ENCODE results near the gene ABCB11. TPM values are rescaled to one million over a fixed set of nuclear protein-coding genes. Genes with fewer than 3 reads are reported as not detected.

ABCB11 gene
- polyA plus RNA-seq, 1 donor from 2014 or later = not detected

DNA sequence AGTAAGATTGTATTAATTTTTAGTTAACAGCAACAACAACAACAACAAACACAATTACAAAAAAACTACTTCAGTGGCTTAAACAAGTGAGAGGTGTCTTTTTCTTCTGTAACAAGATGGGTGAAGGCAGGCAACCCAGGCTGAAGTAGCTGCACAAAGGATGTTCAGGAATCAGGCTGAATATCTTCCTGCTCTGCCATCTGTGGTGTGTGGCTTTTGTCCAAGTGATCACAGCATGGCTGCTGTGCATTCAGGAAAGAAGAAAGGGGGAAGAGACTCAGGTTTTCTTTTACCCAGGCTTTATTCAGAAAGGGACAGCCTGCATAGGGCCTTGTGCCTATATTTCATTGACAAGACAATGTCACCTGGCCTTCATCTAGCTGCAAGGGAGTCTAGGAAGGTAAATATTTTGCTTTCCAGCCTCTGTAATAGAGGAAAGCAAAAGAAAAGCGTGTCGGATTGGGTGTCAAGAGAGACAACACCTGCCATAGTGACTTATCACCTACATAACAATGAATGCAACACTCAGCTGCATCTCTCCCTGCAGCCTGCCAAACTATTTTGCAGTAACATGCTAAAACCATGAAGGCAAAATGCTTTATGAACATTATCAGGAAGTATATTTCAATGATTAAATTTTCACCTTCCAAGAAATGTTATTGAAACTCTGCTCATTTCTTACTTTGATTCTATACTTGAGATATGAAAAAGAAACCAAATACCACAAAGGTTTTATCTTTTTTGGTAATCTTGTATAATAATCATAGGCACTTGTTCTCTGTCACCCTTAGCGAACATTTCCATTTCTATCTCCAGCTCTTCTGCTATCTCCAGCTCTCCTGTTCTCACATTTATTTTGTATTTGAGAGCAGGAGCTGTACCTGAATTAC is 115.4 kb downstream of the ABCB11 start:
- Histone ChIP-seq H4K20me1 (ENCODE audit: insufficient read depth) (no peaks in the 10 kb centered on the region), H3K27ac (ENCODE audit: low read length) (no peak overlapping the region), H3K9ac (ENCODE audit: low read length) (no peak overlapping the region), H2AFZ (ENCODE audit: low read depth, low read length) (no peak overlapping the region), H3K4me2 (ENCODE audit: low read length) (no peak overlapping the region), H3F3A (ENCODE audit: insufficient read depth, low read length, poor library complexity, severe bottlenecking) (no peaks in the 10 kb centered on the region), H3K36me3 (ENCODE audit: insufficient read depth, low read length) (no peaks in the 10 kb centered on the region), H3K4me3 (ENCODE audit: low read length) (no peak overlapping the region), H3K79me2 (replicated peaks; ENCODE audit: insufficient read depth, low read length) (no peaks in the 10 kb centered on the region), H3K9me2 (ENCODE audit: insufficient read depth, low read length) (no peaks in the 10 kb centered on the region), H3K9me3 (ENCODE audit: low read length) (peaks cover 3% of the 10 kb centered on the region), H3K27me3 (ENCODE audit: insufficient read depth, low read depth, low read length) (peaks cover 3% of the 10 kb centered on the region)
- TF ChIP-seq, protein P1, sequence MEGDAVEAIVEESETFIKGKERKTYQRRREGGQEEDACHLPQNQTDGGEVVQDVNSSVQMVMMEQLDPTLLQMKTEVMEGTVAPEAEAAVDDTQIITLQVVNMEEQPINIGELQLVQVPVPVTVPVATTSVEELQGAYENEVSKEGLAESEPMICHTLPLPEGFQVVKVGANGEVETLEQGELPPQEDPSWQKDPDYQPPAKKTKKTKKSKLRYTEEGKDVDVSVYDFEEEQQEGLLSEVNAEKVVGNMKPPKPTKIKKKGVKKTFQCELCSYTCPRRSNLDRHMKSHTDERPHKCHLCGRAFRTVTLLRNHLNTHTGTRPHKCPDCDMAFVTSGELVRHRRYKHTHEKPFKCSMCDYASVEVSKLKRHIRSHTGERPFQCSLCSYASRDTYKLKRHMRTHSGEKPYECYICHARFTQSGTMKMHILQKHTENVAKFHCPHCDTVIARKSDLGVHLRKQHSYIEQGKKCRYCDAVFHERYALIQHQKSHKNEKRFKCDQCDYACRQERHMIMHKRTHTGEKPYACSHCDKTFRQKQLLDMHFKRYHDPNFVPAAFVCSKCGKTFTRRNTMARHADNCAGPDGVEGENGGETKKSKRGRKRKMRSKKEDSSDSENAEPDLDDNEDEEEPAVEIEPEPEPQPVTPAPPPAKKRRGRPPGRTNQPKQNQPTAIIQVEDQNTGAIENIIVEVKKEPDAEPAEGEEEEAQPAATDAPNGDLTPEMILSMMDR (IDR thresholded peaks at IDR 0.05; ENCODE audit: poor library complexity, severe bottlenecking) = no peak
- no peak for TF ChIP-seq MXI1 (conservative IDR thresholded peaks at IDR 0.05; ENCODE audit: poor library complexity, severe bottlenecking)
- no peak for TF ChIP-seq EZH2 (IDR thresholded peaks at IDR 0.05; ENCODE audit: borderline replicate concordance, insufficient read depth, low read length, poor library complexity, severe bottlenecking)
- TF ChIP-seq POLR2AphosphoS5 (IDR thresholded peaks at IDR 0.05) = no peak
- no peak for TF ChIP-seq TAF1 (IDR thresholded peaks at IDR 0.05; ENCODE audit: low read depth)
- TF ChIP-seq EP300 (conservative IDR thresholded peaks at IDR 0.05; ENCODE audit: poor library complexity, severe bottlenecking) = no peak
- no peak for TF ChIP-seq RAD21 (conservative IDR thresholded peaks at IDR 0.05)

- Histone ChIP-seq H3K9ac (ENCODE audit: low read length) (no peak overlapping the region), H3K79me2 (replicated peaks; ENCODE audit: insufficient read depth, low read length) (no peaks in the 10 kb centered on the region), H3K27ac (ENCODE audit: low read length) (no peak overlapping the region), H3K4me2 (ENCODE audit: low read length) (no peak overlapping the region), H4K20me1 (ENCODE audit: insufficient read depth) (no peaks in the 10 kb centered on the region), H3K9me2 (ENCODE audit: insufficient read depth, low read length) (no peaks in the 10 kb centered on the region), H3K4me3 (ENCODE audit: low read length) (no peak overlapping the region), H3F3A (ENCODE audit: insufficient read depth, low read length, poor library complexity, severe bottlenecking) (peaks cover 13% of the 10 kb centered on the region), H2AFZ (ENCODE audit: low read depth, low read length) (no peak overlapping the region), H3K9me3 (ENCODE audit: low read length) (peaks cover 3% of the 10 kb centered on the region), H3K27me3 (ENCODE audit: insufficient read depth, low read depth, low read length) (peaks cover 3% of the 10 kb centered on the region), H3K36me3 (ENCODE audit: insufficient read depth, low read length) (no peaks in the 10 kb centered on the region)
- TF ChIP-seq EZH2 (IDR thresholded peaks at IDR 0.05; ENCODE audit: borderline replicate concordance, insufficient read depth, low read length, poor library complexity, severe bottlenecking) (no peak), REST (IDR thresholded peaks at IDR 0.05; ENCODE audit: borderline replicate concordance) (no peak), RAD21 (conservative IDR thresholded peaks at IDR 0.05) (no peak), SMC3 (conservative IDR thresholded peaks at IDR 0.05; ENCODE audit: poor library complexity) (no peak), POLR2AphosphoS5 (IDR thresholded peaks at IDR 0.05) (no peak), TAF1 (IDR thresholded peaks at IDR 0.05; ENCODE audit: low read depth) (no peak), MXI1 (conservative IDR thresholded peaks at IDR 0.05; ENCODE audit: poor library complexity, severe bottlenecking) (no peak), EP300 (conservative IDR thresholded peaks at IDR 0.05; ENCODE audit: poor library complexity, severe bottlenecking) (no peak)
- TF ChIP-seq, protein P1 (IDR thresholded peaks at IDR 0.05; ENCODE audit: poor library complexity, severe bottlenecking) = no peak
Observed at GRCh38 chr2:168913495-168913894, 117.6 kb downstream of the ABCB11 start.

Data from neural cell (in vitro differentiated cells).